Keratinocyte (primary cell): ENCODE results near the gene CARD9. TPM values are rescaled to one million over a fixed set of nuclear protein-coding genes. Genes with fewer than 3 reads are reported as not detected.
"Not testable (repeated sequence)": the region's sequence is repeated elsewhere in the genome, so short reads cannot be mapped to it uniquely, and the experiment has no call there.

Experiments used
- DNase-seq: peaks from one replicate; pipeline ENCODE4 v3.0.0-alpha.2; 2011; ENCODE audit warnings: low read depth, missing footprints, low spot score
- FAIRE-seq: peaks from 2 replicates; lab custom pipeline; 2011; peaks lifted over from hg19 to GRCh38; lab: Jason Lieb, UNC
- H2AFZ ChIP-seq: 2 replicates; pipeline ENCODE4 v1.6.0; 2012; ENCODE audit warnings: low read length, control low read depth, inconsistent platforms; ENCODE audit not compliant: control insufficient read depth
- H3K27ac ChIP-seq: 2 replicates; pipeline ENCODE4 v1.5.1; 2011; ENCODE audit warnings: low read length; ENCODE audit not compliant: control insufficient read depth, insufficient read depth
- H3K27me3 ChIP-seq: 3 replicates; pipeline ENCODE4 v1.6.0; 2011; ENCODE audit warnings: low read length; ENCODE audit not compliant: control insufficient read depth, insufficient read depth; ENCODE audit errors: extremely low read depth
- H3K36me3 ChIP-seq, 2 experiments: 2 replicates in 1 of 2; 3 replicates in 1 of 2; pipeline ENCODE4 v1.5.1; 2011; ENCODE audit warnings: low read length in 2 of 2, mild to moderate bottlenecking in 1 of 2; ENCODE audit not compliant: control insufficient read depth in 2 of 2, insufficient read depth in 2 of 2; ENCODE audit errors: extremely low read depth in 1 of 2
- H3K4me1 ChIP-seq: 3 replicates; pipeline ENCODE4 v1.5.1; 2011; ENCODE audit warnings: low read length; ENCODE audit not compliant: control insufficient read depth, insufficient read depth; ENCODE audit errors: extremely low read depth
- H3K4me2 ChIP-seq: 3 replicates; pipeline ENCODE4 v1.6.0; 2011; ENCODE audit warnings: low read depth, low read length; ENCODE audit not compliant: control insufficient read depth, insufficient read depth; ENCODE audit errors: extremely low read depth
- H3K4me3 ChIP-seq, 3 experiments: fragments of 200-600 bp in 1 of 3; sonication (generic) in 1 of 3; 2 replicates in 2 of 3; 3 replicates in 1 of 3; pipeline ENCODE4 v1.5.1; 2011 to 2016; ENCODE audit warnings: low read length in 3 of 3, mild to moderate bottlenecking in 3 of 3, control low read depth in 2 of 3, inconsistent platforms in 1 of 3, low read depth in 1 of 3, mixed read lengths in 1 of 3, mixed run types in 1 of 3, moderate library complexity in 1 of 3; ENCODE audit not compliant: control insufficient read depth in 2 of 3, insufficient read depth in 2 of 3; ENCODE audit errors: extremely low read depth in 1 of 3
- H3K79me2 ChIP-seq: 2 replicates; pipeline ENCODE4 v1.6.0; 2012; ENCODE audit warnings: low read length; ENCODE audit not compliant: control insufficient read depth, insufficient read depth
- H3K9ac ChIP-seq: 3 replicates; pipeline ENCODE4 v1.6.0; 2011; ENCODE audit warnings: low read length; ENCODE audit not compliant: control insufficient read depth, insufficient read depth; ENCODE audit errors: extremely low read depth
- H3K9me1 ChIP-seq: 3 replicates; pipeline ENCODE4 v1.6.0; 2011; ENCODE audit warnings: low read length; ENCODE audit not compliant: control insufficient read depth, insufficient read depth; ENCODE audit errors: extremely low read depth
- H3K9me3 ChIP-seq: 2 replicates; pipeline ENCODE4 v1.5.1; 2012; ENCODE audit warnings: low read depth, low read length; ENCODE audit not compliant: control insufficient read depth
- H4K20me1 ChIP-seq: 3 replicates; pipeline ENCODE4 v1.6.0; 2011; ENCODE audit warnings: low read length; ENCODE audit not compliant: control insufficient read depth, insufficient read depth; ENCODE audit errors: extremely low read depth
- CTCF ChIP-seq, 3 experiments: IDR thresholded peaks in 1 of 3; conservative IDR thresholded peaks in 1 of 3; optimal IDR thresholded peaks in 1 of 3; 2 replicates in 2 of 3; 3 replicates in 1 of 3; pipeline versions ENCODE3 to v1.5.1; 2011; ENCODE audit warnings: low read length in 3 of 3, mild to moderate bottlenecking in 3 of 3, moderate library complexity in 2 of 3, control low read depth in 1 of 3, inconsistent platforms in 1 of 3; ENCODE audit not compliant: insufficient read depth in 2 of 3; ENCODE audit errors: extremely low read depth in 1 of 3
- EZH2 ChIP-seq: IDR thresholded peaks from one replicate; pipeline ENCODE4 v1.6.1; 2012; ENCODE audit warnings: inconsistent platforms, mild to moderate bottlenecking, low read length, moderate library complexity
- dilution Hi-C: fragments of 300-500 bp; cut with MboI; formaldehyde crosslinking; loops from one replicate; pipeline ENCODE4 v1.7.0; 2020; ENCODE audit warnings: low sequenced_read_pairs; ENCODE audit not compliant: extremely low pct_ligation_motif_present
- polyA plus RNA-seq, 5 experiments: library from polyadenylated mRNA; depleted of rRNA in 3 of 5; stranded (reverse) in 3 of 5; stranded (forward) in 1 of 5; unstranded in 1 of 5; fragments of >200 nt; gene quantifications; 1 replicate in 1 of 5; 2 replicates in 3 of 5; 3 replicates in 1 of 5; pipeline versions ENCODE4 v1.2.1 to v1.2.3, GENCODE V29; 2011 to 2012; ENCODE audit warnings: missing spikeins in 2 of 5, low read depth in 1 of 5, low replicate concordance in 1 of 5

CARD9 gene
- polyA plus RNA-seq, 1 donor (not counting 4 experiments of a cell fraction or from before 2014, with no cell fraction given), result 0.07 TPM

DNA sequence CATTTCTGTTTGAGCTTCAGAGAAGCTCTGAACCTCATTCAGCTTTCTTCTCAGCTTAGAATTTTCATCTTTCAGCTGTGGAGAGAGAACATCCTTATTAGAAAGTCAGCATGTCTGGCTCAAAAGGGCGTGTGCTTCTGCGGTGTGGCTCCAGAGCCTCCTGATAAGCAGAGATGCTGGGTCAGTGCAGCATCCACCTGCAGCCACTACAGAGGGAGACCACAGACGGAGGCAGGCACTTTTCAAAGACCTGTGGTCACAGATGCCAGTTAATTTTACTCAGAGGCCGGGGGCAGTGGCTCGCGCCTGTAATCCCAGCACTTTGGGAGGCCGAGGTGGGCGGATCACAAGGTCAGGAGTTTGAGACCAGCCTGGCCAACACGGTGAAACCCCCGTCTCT lies 32.4 kb upstream of the CARD9 start:
- H3K27ac ChIP-seq, dilution Hi-C loops, H3K9ac ChIP-seq, H3K27me3 ChIP-seq, H3K4me2 ChIP-seq, H3K4me3 ChIP-seq, DNase-seq, H2AFZ ChIP-seq, FAIRE-seq, H3K9me1 ChIP-seq, H4K20me1 ChIP-seq, H3K9me3 ChIP-seq: not testable (repeated sequence)
- peaks cover 18 to 21% of the 10 kb centered on the region in 2 experiments for H3K36me3 ChIP-seq
- H3K4me1 ChIP-seq, result peaks cover 15% of the 10 kb centered on the region
- H3K79me2 ChIP-seq, result peaks cover 22% of the 10 kb centered on the region

DNA sequence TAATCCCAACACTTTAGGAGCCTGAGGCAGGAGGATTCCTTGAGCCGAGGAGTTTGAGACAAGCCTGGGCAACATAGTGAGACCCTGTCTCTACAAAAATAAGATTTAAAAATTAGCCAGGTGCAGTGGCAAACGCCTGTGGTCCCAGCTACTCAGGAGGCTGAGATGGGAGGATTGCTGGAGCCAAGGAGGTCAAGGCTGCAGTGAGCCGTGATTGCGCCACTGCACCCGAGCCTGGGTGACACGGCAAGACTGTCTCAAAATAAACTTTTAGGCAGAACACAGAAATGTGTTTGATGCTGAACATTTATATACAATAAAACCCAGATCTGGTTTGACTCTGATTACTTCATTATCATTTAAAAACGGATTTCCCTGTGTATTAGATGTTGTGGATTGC lies 32.0 kb upstream of the CARD9 start:
- H3K27me3 ChIP-seq, result no peaks in the 10 kb centered on the region
- no peak overlapping the region for H3K4me3 ChIP-seq
- no peak overlapping the region for H2AFZ ChIP-seq
- H3K27ac ChIP-seq, result no peak overlapping the region
- H4K20me1 ChIP-seq, result no peaks in the 10 kb centered on the region
- no peak for TF ChIP-seq CTCF (optimal IDR thresholded peaks at IDR 0.05 in 1 of 3, IDR thresholded peaks at IDR 0.05 in 1 of 3, conservative IDR thresholded peaks at IDR 0.05 in 1 of 3; ENCODE audit: extremely low read depth in 1 of 3, insufficient read depth in 2 of 3, low read length in 3 of 3)
- no peak for TF ChIP-seq EZH2
- H3K9me3 ChIP-seq, result no peaks in the 10 kb centered on the region
- peaks cover 15% of the 10 kb centered on the region for H3K4me1 ChIP-seq
- DNase-seq (no peak), FAIRE-seq (no peak)
- dilution Hi-C loops, result no loop called here
- no peaks in the 10 kb centered on the region for H3K9me1 ChIP-seq
- H3K36me3 ChIP-seq, result peaks cover 18 to 23% of the 10 kb centered on the region in 2 experiments
- no peak overlapping the region for H3K9ac ChIP-seq
- peaks cover 18% of the 10 kb centered on the region for H3K79me2 ChIP-seq
- H3K4me2 ChIP-seq, result no peak overlapping the region

DNA sequence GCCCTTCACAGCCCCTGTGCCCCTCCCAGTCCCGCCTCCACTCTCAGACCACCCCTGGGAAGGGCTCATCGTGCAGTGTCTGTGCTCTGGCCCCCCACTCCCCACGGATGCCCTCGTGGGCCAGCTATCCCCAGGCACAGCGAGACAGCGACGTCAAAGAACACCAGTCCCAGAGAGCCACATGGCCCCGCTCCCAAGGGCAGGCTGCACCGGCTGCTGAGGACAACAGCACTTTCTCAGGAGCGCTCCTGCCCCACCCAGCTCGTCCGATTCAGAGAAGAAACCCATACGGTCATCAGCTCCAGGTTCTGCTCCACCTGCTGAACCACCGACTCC lies 31.3 kb upstream of the CARD9 start:
- Histone ChIP-seq H2AFZ (no peak overlapping the region), H3K36me3 (peaks cover 18 to 23% of the 10 kb centered on the region in 2 experiments), H3K9me1 (no peaks in the 10 kb centered on the region), H3K4me2 (no peak overlapping the region), H3K79me2 (peaks cover 15% of the 10 kb centered on the region), H4K20me1 (no peaks in the 10 kb centered on the region), H3K4me1 (peaks cover 15% of the 10 kb centered on the region), H3K27me3 (no peaks in the 10 kb centered on the region), H3K9ac (no peak overlapping the region), H3K4me3 (no peak overlapping the region), H3K27ac (no peak overlapping the region), H3K9me3 (no peaks in the 10 kb centered on the region)
- TF ChIP-seq CTCF (optimal IDR thresholded peaks at IDR 0.05 in 1 of 3, IDR thresholded peaks at IDR 0.05 in 1 of 3, conservative IDR thresholded peaks at IDR 0.05 in 1 of 3; ENCODE audit: extremely low read depth in 1 of 3, insufficient read depth in 2 of 3, low read length in 3 of 3) (no peak), EZH2 (no peak)
- no peak for DNase-seq
- dilution Hi-C loops, result no loop called here
- FAIRE-seq, result no peak
